Astrocyte of the hippocampus (primary cell): Measurements from ENCODE around the gene ZNF44.
"Not testable (repeated sequence)": the region's sequence is repeated elsewhere in the genome, so short reads cannot be mapped to it uniquely, and the experiment has no call there.

Experiments used
- DNase-seq: peaks from one replicate; pipeline ENCODE4 v3.0.0; 2011; ENCODE audit warnings: low read depth, low spot score

Gene ZNF44

DNA sequence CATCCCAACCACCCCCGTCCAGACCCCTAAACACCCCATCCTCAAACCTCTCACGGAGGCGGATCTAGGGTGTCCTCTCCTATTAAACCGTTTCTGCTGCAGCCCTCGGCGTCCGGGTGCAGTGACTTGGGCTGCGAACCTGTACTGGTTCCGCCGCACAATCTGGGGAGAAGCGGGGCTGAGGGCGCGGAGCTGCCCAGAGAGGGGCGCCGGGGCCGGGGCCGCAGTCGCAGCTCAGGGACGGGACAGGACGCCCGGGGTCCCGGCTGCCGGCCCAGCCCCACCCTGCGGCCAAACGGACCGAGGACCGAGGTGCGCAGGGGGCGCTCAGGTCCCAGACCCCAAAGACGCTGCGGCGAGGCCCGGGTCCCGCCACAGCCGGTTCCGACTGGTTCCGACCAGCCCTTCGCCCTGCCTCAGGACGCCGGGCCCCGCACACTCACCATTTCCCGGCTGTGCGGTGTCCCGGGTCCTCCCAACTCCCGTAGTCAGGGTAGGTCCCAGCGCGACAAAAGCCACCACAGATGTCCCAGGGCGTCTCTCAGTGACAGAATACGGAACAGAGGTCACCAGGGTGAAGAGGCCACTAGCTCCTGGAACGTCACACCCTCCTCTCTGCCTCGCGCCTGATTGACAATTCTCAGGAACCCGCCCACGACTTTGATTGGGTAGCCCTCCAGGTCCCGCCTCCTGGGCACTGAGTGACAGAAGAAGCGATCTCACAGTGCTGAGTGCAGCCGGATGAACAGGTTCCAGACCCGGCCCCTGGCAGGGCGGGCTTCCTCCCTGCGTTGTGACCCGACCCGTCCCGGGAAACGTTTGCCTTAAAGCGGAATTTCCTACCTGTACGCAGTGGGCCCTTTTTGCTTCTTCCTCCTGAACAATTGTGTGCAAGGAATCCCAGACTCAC, at the start of gene ZNF44:
Gene ZNF44 (minus strand): TSS at position 635 of the 910 bp plus-strand sequence. CDS start 189 bp downstream, at position 446.
- peak; percentile 97 for DNase-seq

DNA sequence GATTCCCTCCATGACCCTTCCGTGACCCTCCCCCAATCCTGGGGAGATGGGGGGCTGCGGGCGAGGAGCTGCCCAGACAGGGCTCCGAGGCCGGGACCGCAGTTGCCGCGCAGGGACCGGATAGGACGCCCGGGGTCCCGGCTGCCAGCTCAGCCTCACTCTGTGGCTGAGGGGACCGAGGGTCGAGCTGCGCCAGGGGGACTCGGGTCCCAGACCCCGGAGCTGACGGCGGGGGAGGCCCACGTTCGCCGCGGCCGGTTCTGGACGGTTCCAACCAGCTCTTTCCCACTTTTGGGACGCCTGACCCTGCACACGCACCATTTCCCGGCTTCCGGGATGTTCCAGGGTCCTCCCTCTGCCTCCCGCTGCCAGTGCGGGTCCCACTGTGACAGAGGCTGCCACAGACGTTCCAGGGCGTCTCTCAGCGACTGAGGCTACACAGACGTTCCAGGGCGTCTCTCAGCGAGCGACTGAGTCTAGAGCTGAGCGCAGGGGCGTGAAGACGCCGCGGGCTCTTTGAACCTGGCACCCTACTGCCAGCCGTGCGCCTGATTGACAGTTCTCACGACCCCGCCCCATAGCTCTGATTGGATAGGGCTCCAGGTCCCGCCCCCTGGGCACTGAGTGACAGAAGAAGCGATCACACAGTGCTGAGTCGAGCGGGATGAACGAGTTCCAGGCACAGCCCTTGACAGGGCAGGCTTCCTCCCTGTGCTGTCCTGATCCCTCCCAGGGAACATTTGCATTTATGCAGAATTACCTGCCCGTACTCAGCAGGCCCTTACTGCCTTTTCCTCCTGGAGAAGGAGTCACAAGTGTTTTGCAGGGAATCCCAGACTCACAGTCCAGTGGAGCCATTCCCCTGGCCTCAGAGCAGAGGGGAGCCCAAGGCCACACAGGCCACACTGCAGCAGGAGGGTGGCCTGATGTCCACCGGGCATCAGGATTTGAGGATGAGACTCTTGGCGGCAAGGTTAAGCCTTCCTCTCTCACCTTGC, 38.8 kb upstream of the ZNF44 start, which contains the start of gene ZNF563:
Gene ZNF563 (minus strand): TSS at position 472 of the 998 bp plus-strand sequence. CDS start 151 bp downstream, at position 321.
- peak; percentile 97 for DNase-seq

DNA sequence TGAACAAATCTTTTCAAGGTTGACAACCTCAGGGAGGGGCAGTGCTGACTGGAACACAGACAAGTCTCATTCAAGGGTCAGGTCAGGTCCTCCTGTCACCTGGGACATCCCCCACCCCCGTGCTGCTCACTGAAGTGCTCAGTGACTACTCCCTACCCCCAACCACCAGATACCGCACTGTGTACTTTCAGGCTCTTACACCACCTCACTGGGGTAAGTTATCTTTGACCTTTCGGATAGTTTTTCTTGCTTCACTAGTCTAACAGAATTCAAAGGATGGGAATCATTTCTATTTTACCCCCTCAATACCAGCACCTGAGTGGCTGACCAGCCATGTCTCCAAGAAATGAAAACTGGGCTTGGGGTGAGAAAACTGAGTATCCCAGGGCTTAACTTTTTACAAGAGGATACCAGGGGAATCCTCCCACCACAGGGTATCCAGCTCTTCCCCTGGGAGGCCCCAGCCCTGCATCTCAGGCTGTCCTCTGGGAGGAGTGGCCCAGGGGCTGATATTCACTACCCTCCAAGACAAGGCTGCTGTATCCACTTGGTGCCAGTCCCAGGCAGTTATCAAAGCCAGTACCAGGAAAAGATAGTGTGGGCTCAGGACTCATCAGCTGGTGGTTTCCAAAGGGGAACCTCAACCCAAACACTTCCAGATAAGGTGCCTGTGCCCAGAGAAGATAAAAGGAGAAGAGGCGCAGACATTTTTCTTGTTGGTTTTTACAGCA, 36.7 kb upstream of the ZNF44 start:
- no peak for DNase-seq

DNA sequence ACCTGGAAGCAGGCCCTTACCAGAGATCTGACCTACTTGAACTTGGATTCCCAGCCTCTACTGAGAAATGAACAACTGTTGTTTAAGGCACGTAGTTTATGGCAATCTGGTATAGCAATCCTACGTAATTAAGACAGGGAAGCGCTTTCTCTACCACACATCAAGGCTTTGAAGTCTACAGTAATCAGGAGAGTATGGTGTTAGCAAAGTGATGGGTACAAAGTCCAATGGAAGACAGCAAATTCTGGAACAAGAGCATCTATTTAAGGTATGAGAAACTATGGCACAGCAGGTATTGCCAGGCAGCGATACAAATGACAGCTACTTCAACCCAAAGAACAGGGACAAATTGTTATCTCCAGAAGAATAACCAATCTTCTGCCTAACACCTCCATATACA, 35.7 kb upstream of the ZNF44 start:
- no peak for DNase-seq

DNA sequence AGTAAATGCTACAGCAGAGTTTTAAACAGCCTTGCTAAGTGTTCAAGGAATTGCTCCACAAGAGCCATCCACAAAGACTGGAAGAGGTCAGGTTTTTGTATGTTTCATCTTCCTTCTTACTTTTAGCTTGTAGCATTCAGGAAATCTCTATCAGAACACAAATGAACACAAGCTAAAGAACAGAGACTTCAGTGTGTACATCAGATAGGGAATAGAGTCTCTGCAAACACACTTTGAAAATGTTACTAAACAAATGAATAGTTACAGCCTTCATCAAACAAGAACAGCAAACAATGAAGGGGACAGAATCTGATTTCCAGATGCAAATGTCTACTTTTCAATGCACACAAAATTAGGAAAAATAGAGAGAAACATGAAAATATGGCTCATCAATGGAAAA, 31.0 kb upstream of the ZNF44 start:
- DNase-seq, result no peak

DNA sequence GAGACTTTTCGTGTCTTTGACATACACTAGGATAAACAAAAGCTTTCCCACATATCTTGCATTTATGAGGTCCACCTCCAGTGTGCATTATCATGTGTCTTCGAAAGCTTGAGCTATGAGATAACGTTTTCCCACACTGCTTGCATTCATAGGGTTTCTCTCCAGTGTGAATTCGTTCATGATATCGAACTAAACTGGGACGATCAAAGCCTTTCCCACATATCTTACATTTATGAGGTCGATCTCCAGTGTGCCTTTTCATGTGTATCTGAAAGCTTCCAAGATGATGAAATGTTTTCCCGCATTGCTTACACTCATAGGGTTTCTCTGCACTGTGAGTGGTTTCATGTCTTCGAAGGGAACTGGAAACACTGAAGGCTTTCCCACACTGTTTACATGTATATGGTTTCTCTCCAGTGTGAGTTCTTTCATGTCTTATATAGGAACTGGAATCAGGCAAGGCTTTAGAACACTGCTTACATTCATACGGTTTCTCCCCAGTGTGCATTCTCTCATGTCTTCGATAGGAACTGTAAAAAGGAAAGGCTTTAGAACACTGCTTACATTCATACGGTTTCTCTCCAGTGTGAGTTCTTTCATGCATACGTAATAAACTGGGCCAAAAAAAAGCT, 24.2 kb upstream of the ZNF44 start:
- DNase-seq, result no peak

DNA sequence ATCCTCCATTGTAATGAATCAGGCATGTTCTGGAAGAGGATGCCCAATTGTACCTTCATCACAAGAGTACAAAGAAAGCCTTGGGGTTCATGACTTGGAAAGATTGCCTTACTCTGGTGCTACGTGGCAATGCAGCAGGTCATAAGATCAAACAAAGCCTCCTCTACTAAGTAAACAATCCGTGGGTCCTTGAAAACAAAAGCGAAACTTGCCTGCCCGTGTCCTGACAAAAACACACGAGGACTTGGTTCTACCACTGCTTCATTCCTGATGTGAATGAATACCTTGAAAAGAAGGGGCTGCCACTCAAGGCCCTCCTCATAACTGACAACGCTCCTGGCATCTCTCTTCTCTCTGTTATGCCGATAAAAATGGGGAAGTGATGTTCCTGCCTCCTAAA, 19.9 kb upstream of the ZNF44 start:
- DNase-seq, result no peak

DNA sequence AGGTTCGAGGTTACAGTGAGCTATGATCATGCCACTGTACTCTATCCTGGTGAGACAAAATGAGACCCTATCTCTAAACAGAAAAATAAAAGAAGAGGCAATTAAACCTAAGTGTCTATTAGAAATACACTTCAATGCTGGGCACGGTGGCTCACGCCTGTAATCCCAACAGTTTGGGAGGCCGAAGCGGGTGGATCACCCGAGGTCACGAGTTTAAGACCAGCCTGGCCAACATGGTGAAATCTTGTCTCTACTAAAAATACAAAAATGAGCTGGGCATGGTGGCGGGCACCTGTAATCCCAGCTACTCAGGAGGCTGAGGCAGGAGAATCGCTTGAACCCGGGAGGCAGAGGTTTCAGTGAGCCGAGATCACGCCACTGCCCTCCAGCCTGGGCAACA, 14.2 kb upstream of the ZNF44 start:
- DNase-seq, result not testable (repeated sequence)

DNA sequence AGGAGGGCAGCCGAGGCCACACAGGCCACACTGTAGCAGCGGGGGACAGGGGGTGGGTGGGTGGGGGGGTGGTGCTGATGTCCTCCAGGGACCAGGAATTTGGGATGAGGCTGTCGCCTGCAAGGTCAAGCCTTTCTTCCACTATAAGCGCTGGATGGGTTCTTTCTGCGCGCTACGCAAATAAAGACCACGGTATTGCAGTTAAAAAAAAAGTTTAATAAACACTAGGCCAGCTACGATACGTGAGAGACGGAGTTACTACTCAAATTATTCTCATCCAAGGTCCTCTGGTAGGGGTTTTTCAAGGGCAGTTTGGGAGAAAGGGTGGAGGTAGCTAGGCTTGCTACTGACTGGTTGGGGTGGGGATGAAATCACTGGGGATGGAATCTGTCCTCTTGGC, 508 bp upstream of the ZNF44 start:
- DNase-seq, result no peak

DNA sequence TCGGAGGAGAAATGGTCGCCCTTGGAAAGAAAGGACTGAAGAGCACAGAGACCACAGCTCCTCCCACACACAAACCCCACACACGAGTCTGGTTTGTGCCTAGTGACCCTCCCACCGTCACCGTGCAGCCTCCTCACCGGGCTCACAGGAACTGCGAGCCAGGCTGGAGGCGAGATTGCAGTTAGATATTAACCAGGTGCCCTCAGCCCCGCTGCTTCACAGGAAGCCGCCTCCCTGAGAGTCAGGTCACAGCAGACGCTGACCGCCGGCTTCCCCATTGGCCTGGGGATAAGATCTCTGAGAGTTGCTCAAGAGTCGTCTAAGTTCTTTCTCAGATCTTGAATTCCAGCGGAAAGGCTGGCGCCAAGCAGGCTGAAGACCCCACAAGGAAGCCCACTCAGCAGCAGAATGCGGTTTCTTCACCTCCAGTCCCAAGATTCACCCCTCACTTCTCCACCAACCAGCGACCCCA, 870 bp downstream of the ZNF44 start:
- peak; percentile 78 for DNase-seq

DNA sequence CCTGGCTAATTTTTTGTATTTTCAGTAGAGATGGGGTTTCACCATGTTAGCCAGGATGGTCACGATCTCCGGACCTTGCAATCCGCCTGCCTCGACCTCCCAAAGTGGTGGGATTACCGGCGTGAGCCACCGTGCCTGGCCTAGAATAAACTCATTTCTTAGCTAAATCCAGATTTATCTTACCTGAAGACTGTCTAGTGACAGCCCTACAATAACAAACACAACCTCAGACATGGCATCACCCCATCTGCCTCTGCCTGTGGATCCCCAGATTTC, 5.0 kb downstream of the ZNF44 start:
- DNase-seq, result no peak

DNA sequence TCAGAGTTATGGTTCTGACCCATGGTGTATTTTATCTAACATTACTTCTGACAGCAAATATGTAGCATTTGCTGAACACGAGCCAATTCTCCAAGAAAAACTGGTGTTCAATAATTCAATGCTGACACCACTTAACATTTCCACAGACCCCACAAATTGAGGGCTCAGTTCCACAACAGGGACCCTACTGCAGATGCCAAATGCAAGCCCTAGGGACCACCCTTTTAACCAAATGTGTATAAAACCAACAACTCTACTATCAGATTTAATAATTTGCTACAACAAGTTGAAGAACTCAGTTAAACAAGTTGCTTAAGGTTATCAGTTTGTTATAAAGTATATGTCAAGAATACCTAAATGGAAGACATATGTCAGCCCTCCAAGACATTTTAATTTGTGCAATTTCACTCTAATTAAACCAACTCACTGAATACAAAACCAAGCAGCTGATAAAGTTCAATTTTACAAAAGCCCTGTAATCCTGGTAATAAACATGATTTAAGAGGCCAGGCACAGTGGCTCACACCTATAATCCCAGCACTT, 6.7 kb downstream of the ZNF44 start:
- no peak for DNase-seq

DNA sequence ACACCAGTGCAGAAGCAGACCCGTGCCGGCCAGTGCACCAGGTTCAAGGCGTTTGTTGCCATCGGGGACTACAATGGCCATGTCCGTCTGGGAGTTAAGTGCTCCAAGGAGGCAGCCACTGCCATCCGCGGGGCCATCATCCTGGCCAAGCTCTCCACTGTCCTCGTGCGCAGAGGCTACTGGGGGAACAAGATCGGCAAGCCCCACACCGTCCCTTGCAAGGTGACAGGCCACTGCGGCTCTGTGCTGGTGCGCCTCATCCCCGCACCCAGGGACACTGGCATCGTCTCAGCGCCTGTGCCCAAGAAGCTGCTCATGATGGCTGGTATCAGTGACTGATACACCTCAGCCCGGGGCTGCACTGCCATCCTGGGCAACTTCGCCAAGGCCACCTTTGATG, 10.1 kb downstream of the ZNF44 start:
- DNase-seq, result no peak

DNA sequence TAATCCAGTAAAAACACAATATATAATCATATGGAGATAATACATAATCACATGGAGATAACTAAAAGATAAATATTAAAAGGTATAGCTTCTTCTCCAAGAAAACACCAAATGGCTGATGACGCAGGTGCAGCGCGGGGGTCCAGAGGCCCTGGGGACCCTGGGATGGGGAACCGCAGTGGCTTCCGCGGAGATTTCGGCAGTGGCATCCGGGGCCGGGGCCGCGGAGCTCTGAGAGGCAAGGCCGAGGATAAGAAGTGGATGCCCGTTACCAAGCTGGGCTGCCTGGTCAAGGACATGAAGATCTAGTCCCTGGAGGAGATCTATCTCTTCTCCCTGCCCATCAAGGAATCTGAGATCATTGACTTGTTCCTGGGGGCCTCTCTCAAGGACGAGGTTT, 10.5 kb downstream of the ZNF44 start:
- DNase-seq, result no peak

DNA sequence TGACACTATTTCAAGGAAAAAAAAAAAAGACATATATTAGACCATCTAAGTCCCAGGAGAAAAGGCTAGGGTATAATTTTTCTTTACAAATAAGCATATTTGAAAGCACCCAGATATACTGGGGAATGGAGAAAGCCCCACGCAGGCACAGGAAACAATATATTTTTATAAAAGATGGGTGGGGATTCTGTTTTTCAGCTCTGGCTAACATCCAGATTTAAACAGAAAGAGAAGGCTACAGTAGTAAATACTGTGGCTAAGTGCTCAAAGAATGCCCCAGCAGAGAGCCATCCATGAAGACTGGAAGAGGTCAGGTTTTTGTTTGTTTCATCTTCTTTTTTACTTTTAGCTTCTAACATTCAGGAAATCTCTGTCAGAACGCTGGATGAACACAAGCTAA, 16.0 kb downstream of the ZNF44 start:
- DNase-seq, result no peak

DNA sequence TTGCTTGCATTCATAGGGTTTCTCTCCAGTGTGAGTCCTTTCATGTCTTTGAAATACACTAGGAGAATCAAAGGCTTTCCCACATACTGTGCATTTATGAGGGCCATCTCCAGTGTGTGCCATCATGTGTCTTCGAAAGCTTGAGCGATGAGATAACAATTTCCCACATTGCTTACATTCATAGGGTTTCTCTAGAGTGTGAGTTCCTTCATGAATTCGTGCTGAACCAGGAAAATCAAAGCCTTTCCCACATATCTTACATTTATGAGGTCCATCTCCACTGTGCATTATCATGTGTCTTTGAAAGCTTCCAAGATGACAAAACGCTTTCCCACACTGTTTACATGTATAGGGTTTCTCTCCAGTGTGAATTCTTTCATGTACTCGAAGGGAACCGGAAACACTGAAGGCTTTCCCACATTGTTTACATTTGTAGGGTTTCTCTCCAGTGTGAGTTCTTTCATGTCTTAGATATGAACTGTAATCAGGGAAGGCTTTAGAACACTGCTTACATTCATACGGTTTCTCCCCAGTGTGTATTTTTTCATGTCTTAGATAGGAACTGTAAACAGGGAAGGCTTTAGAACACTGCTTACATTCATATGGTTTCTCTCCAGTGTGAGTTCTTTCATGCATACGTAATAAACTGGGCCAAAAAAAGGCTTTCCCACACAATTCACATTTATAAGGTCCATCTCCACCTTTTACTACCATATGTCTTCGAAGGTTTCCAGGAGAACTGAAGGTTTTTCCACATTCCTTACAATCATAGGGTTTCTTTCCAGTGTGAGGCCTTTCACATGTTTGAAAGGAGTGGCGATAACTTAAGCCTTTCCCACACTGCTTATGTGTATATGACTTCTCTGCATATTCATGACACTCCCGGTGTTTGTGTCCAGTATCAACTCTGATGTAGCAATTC, 21.4 kb downstream of the ZNF44 start:
- DNase-seq, result no peak

DNA sequence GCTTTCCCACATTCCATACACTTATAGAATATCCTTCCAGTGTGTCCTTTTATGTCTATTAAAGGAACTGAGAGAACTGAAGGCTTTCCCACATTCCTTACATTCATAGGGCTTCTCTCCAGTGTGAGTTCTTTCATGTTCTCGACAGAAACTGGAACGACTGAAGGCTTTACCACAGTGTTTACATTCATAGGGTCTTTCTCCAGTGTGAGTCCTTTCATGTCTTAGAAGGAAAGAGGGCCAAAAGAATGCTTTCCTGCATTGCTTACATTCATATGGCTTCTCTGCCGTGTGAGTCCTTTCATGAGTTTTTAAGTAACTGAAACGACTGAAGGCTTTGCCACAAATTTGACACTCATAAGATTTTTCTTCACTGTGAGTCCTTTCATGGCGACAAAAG, 22.3 kb downstream of the ZNF44 start:
- DNase-seq, result no peak

DNA sequence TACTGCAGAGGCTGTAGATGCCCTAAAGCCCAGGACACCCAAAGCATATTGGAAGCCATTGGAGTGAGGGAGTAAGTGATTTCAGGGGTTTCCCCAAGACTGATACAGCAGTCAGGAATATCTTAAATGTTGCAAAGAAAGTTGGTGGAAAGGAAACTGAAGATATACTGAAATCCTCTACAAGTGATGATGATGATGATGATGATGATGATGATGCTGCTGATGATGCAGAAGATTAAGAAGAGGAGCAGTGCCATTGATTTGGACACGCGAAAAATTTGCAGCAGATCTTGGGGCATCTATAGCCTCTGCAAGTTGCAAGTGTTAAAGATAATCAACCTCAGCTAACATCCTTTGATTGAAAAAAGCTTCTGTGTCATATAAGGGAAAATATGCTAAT, 23.8 kb downstream of the ZNF44 start:
- DNase-seq, result no peak

DNA sequence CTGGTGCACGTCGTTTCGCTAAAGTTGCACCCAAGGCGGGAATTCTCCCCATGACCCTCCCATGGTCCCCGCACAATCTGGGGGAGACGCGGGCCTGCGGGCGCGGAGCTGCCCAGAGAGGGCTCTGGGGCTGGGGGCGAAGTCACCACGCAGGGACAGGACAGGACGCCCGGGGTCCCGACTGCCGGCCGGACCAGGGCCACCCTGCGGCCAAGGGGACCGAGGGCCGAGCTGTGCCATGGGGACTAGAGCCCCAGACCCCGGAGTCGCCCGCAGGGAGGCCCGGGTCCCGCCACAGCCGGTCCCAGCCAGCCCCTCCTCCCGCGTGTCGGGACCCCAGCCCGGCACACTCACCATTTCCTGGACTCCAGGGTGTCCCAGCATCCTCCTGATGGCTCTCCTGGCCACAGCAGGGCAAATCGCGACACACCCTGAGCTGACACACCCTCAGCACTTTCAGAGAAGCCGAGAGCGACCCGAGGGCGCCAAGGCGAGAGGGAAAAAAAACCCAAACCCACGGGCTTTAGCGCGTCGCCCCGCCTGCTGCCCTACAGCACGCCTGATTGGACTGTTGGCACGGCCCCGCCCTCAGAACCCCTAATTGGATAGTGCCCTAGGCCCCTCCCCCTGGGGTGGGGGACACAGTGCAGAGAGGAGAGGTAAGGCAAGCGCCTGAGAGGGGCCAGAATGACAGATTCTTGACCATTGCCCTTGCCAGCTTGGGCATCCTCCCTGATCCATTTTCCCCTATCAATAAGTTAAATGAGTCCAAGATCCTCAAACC, 28.6 kb downstream of the ZNF44 start:
- DNase-seq, result no peak
